Mucosa of gallbladder (tissue), 1 donor: Measurements from ENCODE around the gene EXOC2. TPM values are rescaled to one million over a fixed set of nuclear protein-coding genes. Genes with fewer than 3 reads are reported as not detected.

ENCODE experiments used
- DNase-seq: peaks from one replicate; pipeline ENCODE4 v3.0.0-alpha.2; 2020; ENCODE audit warnings: low spot score
- total RNA-seq: library from RNA; stranded (reverse); gene quantifications from one replicate; pipeline ENCODE4 v1.2.1, GENCODE V29; 2021
- donor health status: DM: no; HTN: no; CAD: no.

The EXOC2 gene
- total RNA-seq, 1 donor from 2014 or later: 20.7 TPM

DNA sequence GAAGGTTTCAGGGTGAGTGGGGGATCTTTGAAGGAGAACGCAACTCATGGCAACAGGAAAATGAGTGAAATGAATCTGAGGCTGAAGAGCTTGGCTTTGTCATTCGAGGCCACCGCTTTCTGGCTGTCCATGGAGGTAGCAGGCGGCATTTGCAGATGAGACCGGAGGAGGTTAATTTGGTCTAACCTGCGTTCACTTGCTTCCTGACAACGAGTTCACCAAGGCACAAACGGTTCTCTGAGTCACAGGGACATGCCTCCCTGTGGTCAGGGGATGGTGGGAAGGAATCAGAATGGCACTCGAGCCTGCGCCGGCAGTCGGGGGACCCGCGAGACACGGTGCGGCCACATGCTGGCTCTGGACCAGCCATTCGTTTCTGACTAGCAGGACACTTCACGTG lies 226.4 kb downstream of the EXOC2 start:
- no peak for DNase-seq

DNA sequence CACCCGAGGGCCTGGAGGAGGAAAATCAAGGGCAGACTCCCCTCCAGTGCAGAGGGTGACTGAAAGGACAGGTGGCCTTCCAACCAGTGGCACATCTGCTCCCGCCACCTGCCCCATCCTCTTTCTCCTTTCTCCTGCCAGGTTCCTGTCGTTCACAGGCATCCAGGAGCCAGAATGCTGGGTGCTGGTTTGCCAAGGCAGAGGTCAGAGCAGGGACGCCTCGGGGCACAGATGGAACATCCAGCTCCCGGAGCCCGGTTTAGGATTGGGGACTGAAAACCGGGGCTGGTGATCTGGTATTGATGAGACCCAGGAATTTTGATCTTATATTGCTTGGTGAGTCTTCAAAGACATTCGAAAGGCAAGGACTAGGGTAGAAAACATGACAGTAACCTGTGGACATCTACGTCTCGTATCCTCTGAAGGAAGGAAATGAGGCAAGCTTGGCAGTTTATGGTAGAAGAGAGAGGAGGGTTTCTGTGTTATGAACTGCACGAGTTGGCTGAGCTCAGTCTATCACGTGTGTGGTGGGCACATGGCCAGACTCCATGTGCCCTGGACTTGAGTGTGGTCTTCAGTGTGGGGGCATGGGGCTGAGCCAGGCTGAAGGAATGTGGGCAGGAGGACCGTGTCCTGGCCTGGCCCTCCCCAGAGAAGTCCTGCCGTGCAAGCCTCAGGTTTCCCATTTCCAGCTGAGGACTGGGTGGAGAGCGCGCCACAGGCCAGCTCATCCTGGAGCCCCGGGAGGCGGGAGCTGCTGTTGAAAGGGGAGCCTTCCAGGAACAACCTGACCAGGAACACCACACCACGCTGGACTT lies 227.2 kb downstream of the EXOC2 start:
- DNase-seq: no peak

DNA sequence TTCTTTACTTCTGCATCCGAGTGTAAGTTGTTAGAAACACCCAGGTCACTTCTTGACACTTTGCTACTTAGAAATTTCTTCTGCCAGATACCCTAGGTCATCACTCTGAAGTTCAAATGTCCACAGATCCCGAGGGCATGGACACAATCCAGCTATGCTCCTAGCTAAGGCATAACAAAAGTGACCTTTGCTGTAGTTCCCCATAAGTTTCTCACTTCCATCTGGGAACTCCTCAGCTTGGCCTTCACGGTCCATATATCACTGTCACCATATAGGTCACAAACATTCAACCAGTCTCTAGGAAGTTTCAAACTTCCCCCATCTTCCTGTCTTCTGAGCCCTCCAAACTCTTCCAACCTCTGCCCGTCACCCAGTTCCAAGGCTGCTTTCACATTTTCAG lies 236.1 kb downstream of the EXOC2 start:
- no peak for DNase-seq

DNA sequence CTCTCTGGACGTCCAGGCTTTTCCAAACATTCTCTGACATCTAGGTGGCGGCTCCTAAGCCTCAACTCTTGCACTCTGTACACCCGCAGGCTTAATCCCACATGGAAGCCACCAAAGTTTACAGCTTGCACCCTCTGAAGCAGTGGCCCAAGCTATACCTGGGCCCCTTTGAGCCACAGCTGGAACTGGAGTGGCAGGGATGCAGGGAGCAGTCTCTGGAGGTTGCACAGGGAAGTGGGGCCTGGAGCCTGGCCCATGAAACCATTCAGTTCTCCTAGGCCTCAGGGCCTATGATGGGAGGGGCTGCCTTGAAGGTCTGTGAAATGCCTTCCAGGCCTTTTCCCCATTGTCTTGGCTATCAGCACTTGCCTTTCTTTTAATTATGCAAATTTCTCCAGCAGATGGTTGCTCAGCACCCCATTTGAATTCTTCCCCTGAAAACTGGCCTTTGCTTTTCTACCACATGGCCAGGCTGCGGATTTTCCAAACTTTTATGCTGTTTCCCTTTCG lies 236.5 kb downstream of the EXOC2 start:
- DNase-seq: no peak

DNA sequence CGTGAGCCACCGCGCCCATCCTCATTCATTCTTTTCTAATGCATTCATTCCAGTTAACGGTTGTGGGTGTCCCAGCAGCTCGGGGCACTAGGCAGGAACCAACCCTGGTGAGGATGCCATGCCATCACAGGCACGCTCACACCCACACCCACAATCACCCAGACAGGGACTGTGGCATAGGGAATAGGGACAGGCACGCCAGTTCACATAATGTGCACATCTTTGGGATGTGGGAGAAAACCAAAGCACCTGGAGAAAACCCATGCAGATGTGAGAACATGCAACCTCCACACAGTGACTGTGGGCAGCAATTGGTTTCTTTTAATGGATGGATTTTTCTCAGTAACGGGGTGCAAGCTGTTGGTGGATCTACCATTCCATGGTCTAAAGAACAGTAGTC lies 237.1 kb downstream of the EXOC2 start:
- no peak for DNase-seq

DNA sequence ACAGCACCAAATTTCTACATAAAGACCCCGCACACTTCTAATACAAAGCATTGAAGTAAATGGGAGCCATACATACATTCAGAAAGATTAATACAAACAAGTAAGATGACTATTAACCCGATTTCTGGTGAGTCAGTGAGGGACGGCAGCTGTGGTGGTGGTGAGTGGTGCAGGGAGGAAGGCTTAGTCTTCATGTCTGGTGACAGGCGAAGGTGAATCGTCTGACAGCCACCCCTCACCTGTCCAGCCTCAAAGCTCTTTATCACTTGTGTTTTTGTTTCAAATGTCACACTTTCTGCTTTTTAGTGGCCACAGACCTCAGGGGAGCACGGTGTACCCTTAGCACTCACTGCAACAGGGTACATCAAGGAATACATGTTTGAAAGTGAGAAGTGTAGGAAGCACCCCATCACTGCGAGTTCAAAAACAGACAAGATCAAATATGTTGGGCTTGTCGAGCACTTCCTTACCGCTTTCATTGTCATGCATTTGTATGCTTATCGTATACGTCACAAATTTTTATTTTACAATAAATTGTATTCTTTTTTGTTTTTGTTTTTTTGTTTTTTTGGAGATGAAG lies 237.8 kb downstream of the EXOC2 start:
- DNase-seq: no peak

DNA sequence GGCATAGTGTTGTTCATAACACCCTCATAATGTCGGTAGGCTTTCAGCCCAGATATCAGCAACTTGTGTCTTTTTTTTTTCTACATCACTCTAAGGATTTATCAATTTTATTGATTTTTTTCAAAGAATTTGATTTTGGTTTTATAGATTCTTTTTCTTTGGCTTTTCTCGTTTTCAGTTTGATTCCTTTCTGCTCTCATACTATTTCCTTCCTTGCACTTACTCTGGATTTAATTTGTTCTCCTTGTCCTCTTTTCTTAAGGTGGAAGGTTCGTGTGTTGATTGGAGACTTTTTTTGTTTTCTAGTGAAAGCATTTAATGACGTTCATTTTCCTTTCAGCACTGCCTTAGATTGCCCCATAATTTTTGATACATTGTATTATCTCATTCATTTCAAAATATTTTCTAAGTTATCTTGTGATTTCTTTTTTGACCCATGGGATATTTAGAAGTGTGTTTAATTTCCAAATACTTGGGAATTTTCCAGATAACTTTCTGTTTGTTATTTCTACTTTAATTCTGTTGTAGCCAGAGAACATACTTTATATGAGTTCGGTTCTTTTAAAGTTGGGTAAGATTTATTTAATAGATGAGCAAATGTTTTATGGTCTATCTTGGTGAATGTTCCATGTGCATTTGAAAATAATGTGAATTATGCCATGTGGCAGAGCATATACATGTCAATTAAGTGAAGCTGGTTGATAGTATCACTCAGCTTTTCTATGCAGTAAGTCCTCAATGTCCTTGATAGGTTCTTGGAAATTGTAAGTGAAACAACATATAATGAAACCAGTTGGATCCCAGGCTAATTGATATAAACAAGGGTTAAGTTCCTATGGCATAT lies 238.6 kb downstream of the EXOC2 start:
- DNase-seq: no peak

DNA sequence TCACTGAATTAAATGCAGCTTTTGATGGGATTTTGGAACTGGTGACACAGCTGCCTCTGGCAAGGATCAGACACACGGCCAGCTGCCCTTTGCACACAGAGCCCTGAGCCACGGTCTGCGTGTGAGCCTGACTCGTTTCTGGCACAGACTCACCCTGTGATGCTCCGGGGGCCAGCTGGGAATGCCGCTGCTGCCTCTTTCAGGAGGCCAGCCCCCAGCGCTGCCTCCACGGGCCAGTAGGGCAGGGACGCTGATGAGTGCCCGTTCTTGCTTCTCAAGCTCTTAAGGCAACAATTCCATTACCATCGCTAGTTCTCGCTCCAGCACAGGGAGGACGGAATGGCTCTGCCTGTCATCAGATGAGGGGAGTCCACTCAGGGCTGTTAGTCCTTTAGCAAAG lies 239.8 kb downstream of the EXOC2 start:
- peak; percentile 54 for DNase-seq

DNA sequence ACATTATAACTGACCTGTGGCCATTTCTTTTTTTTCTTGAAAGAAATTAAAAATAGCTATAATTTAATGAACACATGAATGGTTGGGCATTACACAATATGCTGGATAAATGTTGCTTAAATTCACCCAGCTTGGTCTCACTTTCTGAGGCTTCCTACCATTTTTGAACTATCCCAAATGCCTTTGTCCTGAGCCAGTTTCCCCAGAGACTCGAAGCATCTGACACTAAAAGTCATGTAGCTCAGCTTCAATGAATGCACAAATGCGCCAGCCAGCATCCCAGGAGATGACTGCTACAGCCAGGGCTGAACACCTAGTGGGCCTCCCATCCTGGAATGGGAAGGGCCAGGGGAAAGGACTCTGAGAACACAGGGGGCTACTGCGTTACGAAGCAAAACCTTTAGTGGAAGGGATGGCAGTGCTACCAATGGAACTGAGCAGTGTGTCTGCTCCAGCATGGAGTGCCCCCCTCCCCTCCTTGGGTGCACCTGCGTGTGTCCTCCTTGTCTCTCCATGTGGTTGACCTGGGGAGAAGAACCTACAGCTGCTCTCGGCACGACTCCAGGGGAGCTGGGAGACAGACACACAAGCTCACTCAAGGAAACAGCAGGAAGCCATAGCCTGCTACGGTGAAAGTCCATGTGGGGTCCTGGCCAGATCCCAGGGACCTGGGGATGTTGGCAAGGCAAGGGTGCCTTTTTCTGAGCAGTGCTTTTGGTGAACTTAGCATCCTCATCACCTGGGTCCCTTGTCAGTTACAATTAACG lies 240.5 kb downstream of the EXOC2 start:
- no peak for DNase-seq

DNA sequence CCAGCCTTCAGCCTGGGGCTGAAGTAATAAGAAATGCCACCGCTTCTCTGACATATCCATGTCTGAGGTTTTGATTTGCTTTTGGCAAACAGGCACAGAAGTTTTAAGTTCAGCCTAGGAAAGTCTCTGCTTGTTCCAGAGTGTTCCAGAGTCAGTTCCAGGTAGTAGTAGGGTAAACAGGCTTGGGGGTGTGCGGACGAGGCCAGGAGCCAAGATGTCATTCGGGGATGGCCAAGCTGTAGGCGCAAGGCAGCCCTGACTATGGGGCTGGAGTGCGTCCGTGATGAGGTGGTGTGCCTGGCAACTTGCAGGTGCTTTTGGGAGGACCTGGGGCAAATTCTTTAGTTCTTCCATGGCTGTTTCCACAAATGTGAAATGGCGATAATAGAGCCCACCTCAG lies 241.1 kb downstream of the EXOC2 start:
- DNase-seq: no peak

DNA sequence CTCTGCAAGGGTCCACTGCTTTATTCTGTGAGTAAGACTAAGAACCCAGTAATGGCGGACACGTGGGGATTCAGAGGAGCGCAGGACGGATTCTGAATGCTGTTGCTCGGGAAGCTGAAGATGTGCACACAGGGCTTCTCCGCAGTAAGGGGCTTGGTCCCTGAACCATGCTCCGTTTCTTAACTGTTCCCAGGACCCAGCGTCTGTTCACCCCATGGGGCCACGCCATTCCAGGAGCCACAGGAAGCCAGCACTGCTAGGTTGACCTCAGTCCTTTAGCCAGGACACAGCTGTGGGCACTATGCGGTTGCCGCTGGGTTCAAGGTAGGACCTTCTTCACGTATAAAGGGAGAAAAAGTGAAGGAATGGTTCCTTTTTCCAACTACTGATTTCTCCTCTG lies 241.6 kb downstream of the EXOC2 start:
- no peak for DNase-seq

DNA sequence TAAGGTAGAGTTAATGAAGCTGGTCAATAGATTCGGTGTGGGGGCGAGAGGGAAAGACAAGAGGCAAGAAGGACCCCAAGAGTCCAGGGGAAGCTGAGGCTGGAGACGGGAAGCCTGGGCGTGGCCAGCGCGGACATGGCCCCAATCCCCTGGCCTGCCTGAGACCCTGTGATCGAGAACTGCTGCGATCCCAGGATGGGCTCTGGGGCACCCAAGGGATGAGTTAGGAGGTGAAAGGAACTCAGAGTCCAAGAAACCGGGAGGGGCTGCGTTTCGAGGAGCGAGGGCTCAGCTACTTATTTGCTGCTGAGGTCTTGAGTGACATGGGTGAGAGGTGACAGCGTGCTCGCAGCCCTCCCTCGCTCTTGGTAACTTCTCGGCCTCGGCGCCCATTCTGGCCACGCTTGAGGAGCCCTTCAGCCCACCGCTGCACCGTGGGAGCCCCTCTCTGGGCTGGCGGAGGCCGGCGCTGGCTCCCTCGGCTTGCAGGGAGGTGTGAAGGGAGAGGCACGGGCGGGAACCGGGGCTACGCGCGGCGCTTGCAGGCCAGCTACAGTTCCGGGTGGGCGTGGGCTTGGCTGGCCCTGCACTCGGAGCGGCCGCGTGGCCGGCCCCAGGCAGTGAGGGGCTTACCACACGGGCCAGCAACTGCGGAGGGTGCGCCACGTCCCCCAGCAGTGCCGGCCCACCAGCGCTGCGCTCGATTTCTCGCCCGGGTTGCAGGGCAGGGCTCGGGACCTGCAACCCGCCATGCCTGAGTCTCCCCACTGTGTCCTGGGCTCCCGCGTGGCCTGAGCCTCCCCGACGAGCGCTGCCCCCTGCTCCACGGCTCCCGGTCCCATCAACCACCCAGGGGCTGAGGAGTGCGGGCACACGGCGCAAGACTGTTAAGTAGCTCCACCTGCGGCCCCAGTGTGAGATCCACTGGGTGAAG lies 243.2 kb downstream of the EXOC2 start:
- no peak for DNase-seq

DNA sequence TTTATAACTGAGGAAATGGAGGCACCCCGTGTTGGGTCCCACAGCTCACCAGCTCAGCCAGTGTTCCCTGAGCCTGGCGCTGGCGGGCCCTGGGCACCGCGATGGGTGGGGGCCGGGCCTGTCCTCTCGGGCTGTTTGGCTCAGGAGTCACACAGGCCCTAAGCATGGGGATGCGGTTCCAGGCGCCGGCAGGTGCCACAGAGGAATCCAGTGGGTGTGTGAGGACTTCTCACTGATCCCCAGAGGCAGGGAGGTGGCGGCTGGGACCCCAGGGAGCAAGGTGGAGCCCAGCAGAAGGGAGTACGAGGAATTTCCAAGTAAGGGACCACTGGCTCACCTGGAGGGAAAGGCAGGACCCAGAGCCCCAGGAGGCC lies 243.9 kb downstream of the EXOC2 start:
- no peak for DNase-seq

DNA sequence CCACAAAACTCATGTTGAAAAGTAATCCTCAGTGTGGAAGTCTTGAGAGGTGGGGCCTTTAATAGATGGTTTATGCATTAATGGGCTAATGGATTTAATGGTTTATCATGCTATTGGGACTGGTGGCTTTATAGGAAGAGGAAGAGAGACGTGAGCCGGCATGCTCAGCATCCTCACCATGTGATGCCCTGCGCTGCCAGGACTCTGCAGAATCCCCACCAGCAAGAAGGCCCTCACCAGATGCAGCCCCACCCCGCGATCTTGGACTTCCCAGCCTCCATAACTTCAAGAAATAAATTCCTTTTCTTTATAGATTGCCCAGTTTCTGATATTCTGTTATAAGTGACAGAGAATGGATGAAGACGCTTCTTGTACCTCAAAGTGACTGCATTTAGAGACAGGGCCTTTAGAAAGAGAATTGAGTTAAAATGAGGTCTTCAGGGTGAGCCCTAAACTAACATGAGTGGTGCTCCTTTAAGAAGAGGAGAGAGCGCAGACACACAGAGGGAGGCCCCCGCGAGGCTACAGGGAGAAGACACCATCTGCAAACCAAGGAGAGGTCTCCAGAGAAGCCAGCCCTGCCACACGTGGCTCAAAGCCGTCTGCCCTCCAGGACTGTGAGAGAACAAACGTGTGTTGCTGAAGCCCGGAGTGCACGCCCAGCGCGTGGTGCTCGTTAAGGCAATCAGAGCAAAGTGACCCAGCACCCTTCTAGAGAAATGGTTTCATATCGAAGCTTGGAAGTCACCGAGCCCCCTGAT lies 244.5 kb downstream of the EXOC2 start:
- DNase-seq: no peak

DNA sequence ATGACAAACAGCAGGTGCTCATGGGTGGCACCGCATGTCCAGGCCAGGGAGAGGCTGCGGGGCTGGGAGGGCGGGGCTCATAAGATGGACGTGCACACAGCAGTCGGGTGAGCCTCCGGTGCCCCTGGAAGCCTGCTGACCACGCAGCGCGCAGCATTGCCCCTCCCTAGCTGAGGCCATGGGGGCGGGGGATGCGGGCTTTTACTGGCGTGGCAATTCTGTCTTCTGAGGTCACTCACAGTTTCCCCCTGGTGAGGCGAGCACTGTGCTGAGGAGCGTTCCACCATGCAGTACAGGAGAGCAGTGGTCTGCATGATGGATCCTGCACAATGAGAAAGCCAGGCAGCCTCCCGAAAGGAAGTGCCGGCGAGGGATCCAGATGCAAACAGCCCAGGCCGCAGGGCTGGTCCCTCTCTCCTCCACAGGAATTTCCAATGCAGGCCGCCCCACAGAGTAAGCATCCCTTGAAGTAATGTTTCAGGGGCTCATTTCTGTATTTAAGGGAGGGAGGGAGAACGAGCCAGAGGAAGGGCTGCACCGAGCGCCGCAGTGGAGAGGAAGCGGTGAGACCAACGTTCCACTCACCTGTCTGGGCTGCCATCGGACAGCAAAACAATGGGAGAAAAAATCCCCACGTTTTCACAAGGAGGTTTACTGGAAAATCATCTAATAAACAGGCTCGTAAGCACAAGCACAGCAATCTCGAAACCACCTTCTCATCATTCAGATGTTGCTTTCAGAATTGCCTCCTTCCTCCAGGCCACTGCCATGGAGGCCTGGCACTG lies 245.4 kb downstream of the EXOC2 start:
- no peak for DNase-seq

DNA sequence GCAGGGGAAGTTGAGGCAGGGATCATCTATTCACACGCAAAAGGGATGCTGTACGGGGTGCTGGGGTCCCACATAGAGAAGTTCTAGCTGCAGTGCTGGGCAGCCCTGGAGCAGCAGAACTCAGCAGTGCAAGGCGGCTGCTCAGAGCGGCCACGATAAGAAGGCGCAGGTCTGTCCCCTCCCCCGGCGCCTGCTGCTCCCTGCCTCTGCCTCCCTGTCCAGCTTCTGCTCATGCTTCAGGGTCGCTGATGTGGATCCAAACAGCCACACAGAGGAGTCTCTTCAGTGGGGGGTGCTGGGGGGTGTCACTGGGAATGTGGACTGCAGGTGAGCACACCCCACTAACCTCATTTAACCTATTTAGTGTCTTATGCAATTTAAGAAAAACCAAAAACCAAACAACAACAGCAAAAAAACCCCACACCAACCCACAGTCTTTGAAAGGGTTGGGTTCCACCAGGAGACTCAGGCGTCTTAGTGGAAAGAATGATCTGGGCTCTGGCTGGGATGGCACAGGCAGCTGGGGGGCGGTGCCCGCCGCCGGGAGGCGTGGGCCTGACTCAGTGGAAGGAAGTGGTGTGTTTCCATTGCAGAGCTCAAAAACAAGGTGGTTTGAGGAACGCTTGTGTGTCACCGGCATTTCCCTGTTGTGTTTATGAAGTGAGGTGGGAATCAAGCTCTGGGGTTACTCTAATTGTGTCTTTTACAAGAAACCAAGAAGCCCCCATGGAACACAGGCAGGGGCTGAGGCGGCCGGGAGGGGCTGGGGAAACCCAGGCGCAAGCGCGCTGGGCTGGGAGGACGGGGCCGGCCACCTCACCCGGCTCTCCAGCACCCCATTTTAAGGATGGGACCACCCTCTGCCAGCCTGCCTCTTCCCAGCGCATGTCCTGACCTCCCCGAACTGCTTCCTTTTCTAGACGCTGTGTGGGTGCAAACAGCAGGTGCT lies 246.2 kb downstream of the EXOC2 start:
- DNase-seq: no peak

DNA sequence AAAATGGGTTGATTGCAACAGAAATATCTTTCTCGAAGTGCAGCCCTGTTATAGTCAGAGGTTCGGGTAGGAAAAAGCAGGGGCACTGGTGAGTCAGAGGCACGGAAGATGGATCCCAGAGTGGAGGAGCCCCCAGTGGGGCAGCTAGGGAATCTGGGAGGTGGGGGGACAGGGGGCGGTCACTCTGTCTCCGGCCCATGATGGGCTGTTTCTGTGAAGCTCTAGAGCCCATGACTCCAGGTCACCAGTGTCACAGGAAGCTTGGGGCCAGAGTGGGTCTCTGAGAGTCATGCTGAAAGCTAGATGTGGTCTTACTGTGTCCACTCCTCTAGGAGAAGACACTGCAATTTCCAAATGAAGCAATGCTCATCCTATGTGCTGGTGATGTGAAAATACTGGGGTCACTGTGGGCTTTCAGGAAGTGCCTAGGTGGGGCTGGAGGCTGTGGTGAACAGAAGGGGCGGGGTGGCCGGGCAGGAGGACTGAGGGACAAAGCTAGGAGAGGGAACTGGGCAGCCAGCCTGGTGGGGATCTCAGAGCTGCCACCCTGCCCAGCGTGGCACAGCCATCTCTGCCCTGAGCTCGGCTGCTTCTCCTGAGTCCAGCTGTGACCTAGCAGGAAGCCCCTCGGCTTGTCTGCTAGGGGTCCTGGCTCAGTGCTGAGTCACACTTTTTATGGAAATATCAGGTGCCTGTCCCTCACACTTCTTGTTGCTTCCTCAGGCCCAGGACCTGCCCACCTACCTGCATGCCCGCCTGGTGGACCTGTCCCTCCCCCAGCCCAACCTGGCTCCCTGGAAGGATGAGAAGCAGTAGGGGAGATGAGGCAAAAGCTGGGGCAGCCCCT lies 247.1 kb downstream of the EXOC2 start:
- no peak for DNase-seq
